Mesenchymal stem cell (in vitro differentiated cells and primary cell): ENCODE results near the gene ZNF212. TPM values are rescaled to one million over a fixed set of nuclear protein-coding genes. Genes with fewer than 3 reads are reported as not detected.

Experiments used
- DNase-seq: peaks from one replicate; pipeline ENCODE4 v3.0.0-alpha.2; 2013
- H2AFZ ChIP-seq: one replicate; pipeline ENCODE4 v1.6.1; 2013; ENCODE audit warnings: low read depth, mild to moderate bottlenecking, control low read depth, inconsistent platforms, low read length, moderate library complexity
- H2AK5ac ChIP-seq: 2 replicates; pipeline ENCODE4 v1.6.1; 2013; ENCODE audit warnings: low read length, moderate library complexity, mild to moderate bottlenecking, inconsistent platforms; ENCODE audit not compliant: severe bottlenecking
- H2BK120ac ChIP-seq: one replicate; pipeline ENCODE4 v1.6.1; 2013; ENCODE audit warnings: low read depth, mild to moderate bottlenecking, inconsistent platforms, low read length, moderate library complexity
- H2BK12ac ChIP-seq, 2 experiments: one replicate each; pipeline ENCODE4 v1.6.1; 2013; ENCODE audit warnings: inconsistent platforms in 2 of 2, low read length in 2 of 2, mild to moderate bottlenecking in 2 of 2, moderate library complexity in 2 of 2, control low read depth in 1 of 2
- H2BK15ac ChIP-seq: one replicate; pipeline ENCODE4 v1.6.1; 2013; ENCODE audit warnings: mild to moderate bottlenecking, low read depth, inconsistent platforms; ENCODE audit not compliant: poor library complexity, severe bottlenecking
- H2BK5ac ChIP-seq: 2 replicates; pipeline ENCODE4 v1.6.1; 2013; ENCODE audit warnings: low read depth, mild to moderate bottlenecking, low read length, control low read depth, inconsistent platforms; ENCODE audit not compliant: poor library complexity, severe bottlenecking
- H3K14ac ChIP-seq, 2 experiments: one replicate each; pipeline ENCODE4 v1.6.1; 2013; ENCODE audit warnings: inconsistent platforms in 2 of 2, low read length in 2 of 2, control low read depth in 1 of 2, mild to moderate bottlenecking in 1 of 2, moderate library complexity in 1 of 2
- H3K18ac ChIP-seq, 2 experiments: one replicate each; pipeline ENCODE4 v1.6.1; 2013; ENCODE audit warnings: inconsistent platforms in 2 of 2, low read length in 2 of 2, control low read depth in 1 of 2, low read depth in 1 of 2, mild to moderate bottlenecking in 1 of 2
- H3K23ac ChIP-seq, 2 experiments: one replicate each; pipeline ENCODE4 v1.6.1; 2013; ENCODE audit warnings: inconsistent platforms in 2 of 2, low read length in 2 of 2, mild to moderate bottlenecking in 2 of 2, moderate library complexity in 2 of 2, control low read depth in 1 of 2
- H3K27ac ChIP-seq: 2 replicates; pipeline ENCODE4 v1.5.1; 2013; ENCODE audit warnings: mild to moderate bottlenecking, moderate library complexity, low read length, control low read depth, inconsistent platforms; ENCODE audit not compliant: poor library complexity, severe bottlenecking
- H3K27me3 ChIP-seq, 2 experiments: 2 replicates each; pipeline versions ENCODE4 v1.6.1 to v1.7.0; 2013; ENCODE audit warnings: low read length in 2 of 2, mild to moderate bottlenecking in 2 of 2, moderate library complexity in 2 of 2, control low read depth in 1 of 2, inconsistent platforms in 1 of 2; ENCODE audit not compliant: control insufficient read depth in 1 of 2, insufficient read depth in 1 of 2
- H3K36me3 ChIP-seq, 2 experiments: 2 replicates each; pipeline versions ENCODE4 v1.6.1 to v1.7.0; 2013; ENCODE audit warnings: low read length in 2 of 2, control low read depth in 1 of 2, inconsistent platforms in 1 of 2, low read depth in 1 of 2, mild to moderate bottlenecking in 1 of 2; ENCODE audit not compliant: insufficient read depth in 2 of 2, control insufficient read depth in 1 of 2
- H3K4ac ChIP-seq, 2 experiments: one replicate each; pipeline ENCODE4 v1.6.1; 2013; ENCODE audit warnings: inconsistent platforms in 2 of 2, low read length in 2 of 2, mild to moderate bottlenecking in 2 of 2, moderate library complexity in 2 of 2, control low read depth in 1 of 2, low read depth in 1 of 2
- H3K4me1 ChIP-seq: 2 replicates; pipeline ENCODE4 v1.6.1; 2013; ENCODE audit warnings: low read depth, low read length, control low read depth; ENCODE audit not compliant: control insufficient read depth, insufficient read depth
- H3K4me2 ChIP-seq: 2 replicates; pipeline ENCODE4 v1.6.1; 2013; ENCODE audit warnings: low read length, mild to moderate bottlenecking, inconsistent platforms; ENCODE audit not compliant: poor library complexity, severe bottlenecking
- H3K4me3 ChIP-seq, 2 experiments: 2 replicates each; pipeline versions ENCODE4 v1.5.1 to v1.7.0; 2013; ENCODE audit warnings: low read length in 2 of 2, mild to moderate bottlenecking in 2 of 2, control low read depth in 1 of 2, low read depth in 1 of 2; ENCODE audit not compliant: insufficient read depth in 1 of 2
- H3K79me1 ChIP-seq: replicated peaks from 2 replicates; pipeline ENCODE4 v1.6.1; 2013; ENCODE audit warnings: mild to moderate bottlenecking, control low read depth, low read length, inconsistent platforms; ENCODE audit not compliant: poor library complexity, severe bottlenecking
- H3K9ac ChIP-seq: 2 replicates; pipeline ENCODE4 v1.7.0; 2013; ENCODE audit warnings: mild to moderate bottlenecking, low read length, moderate library complexity
- H3K9me3 ChIP-seq: 2 replicates; pipeline ENCODE4 v1.7.0; 2013; ENCODE audit warnings: mild to moderate bottlenecking, low read length; ENCODE audit not compliant: control insufficient read depth
- H4K8ac ChIP-seq: one replicate; pipeline ENCODE4 v1.6.1; 2013; ENCODE audit warnings: inconsistent platforms, mild to moderate bottlenecking, low read length, moderate library complexity
- H4K91ac ChIP-seq: one replicate; pipeline ENCODE4 v1.6.1; 2013; ENCODE audit warnings: mild to moderate bottlenecking, low read length, inconsistent platforms
- whole genome bisulfite sequencing: methylation state at CpG from one replicate; pipeline ENCODE4 v1.1.7; 2013; ENCODE audit warnings: mixed read lengths; 5-methylcytosine and 5-hydroxymethylcytosine counted together
- small RNA-seq: library from polyadenylated mRNA; stranded (forward); fragments of <200 nt; extraction: miRNeasy Mini kit (QIAGEN cat#:217004); gene quantifications from one replicate; pipeline ENCODE3, GENCODE V24; 2013; ENCODE audit warnings: low read depth

Gene ZNF212

DNA sequence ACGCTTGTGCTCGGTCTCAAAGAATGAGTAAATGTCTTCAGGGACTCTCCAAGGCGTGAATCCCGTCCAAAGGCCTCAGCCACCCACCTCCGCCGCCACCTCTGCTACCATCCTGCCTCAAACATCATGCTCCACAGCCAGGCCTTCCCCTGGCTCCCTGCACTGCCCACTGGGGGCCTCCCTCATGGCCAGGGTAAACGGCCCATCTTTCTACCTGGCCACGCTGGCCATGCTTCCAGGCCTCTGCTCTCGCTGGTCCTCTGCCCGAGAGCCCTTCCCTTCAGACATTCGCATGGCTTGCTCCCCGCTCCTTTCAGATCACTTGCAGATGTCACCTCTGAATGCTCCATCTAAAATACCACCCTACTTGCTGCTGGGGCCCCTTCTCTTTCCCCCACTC, 62.8 kb downstream of the ZNF212 start:
- no peaks in the 10 kb centered on the region for H3K79me1 ChIP-seq
- no peaks in the 10 kb centered on the region for H3K27me3 ChIP-seq
- no peak overlapping the region for H3K9ac ChIP-seq
- no peak overlapping the region for H3K18ac ChIP-seq
- H4K91ac ChIP-seq = no peak overlapping the region
- peaks cover 0 to 8% of the 10 kb centered on the region in 2 experiments for H3K36me3 ChIP-seq
- no peak overlapping the region for H2BK5ac ChIP-seq
- WGBS = 86% methylated on average over 12 of the region's 12 CpGs
- H3K4me1 ChIP-seq = no peaks in the 10 kb centered on the region
- no peak overlapping the region for H2BK12ac ChIP-seq
- no peak overlapping the region for H3K4me3 ChIP-seq
- no peak overlapping the region for H2BK120ac ChIP-seq
- H3K4ac ChIP-seq = no peak overlapping the region
- no peak overlapping the region for H3K14ac ChIP-seq
- H2BK15ac ChIP-seq = no peak overlapping the region
- no peak overlapping the region for H4K8ac ChIP-seq
- H2AK5ac ChIP-seq = no peak overlapping the region
- H3K9me3 ChIP-seq = no peaks in the 10 kb centered on the region
- H3K23ac ChIP-seq = no peak overlapping the region
- DNase-seq = no peak
- H3K27ac ChIP-seq = no peak overlapping the region
- H3K4me2 ChIP-seq = no peak overlapping the region
- H2AFZ ChIP-seq = no peak overlapping the region

DNA sequence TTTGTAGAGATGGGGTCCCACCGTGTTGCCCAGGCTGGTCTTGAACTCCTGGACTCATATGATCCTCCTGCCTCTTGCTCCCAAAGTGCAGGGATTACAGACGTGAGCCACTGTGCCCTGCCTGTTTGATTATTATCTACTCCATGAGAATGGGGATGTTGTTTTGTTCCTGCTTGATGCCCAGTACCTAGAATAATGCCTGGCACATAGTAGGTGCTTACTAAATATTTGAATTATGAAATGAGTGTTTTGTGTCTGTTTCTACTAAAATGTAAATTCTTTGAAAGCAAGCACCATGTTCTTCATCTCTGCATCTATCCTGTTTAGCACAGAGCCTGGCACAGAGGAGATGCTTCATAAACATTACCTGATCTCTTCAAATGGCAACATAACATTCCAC, 63.4 kb downstream of the ZNF212 start:
- Histone ChIP-seq H2BK15ac (no peak overlapping the region), H2BK120ac (no peak overlapping the region), H3K9ac (no peak overlapping the region), H4K91ac (no peak overlapping the region), H3K23ac (no peak overlapping the region), H4K8ac (no peak overlapping the region), H2AK5ac (no peak overlapping the region), H3K9me3 (no peaks in the 10 kb centered on the region), H3K27me3 (no peaks in the 10 kb centered on the region), H3K14ac (no peak overlapping the region), H3K4me3 (no peak overlapping the region), H2BK12ac (no peak overlapping the region), H3K4me2 (no peak overlapping the region), H3K18ac (no peak overlapping the region), H2AFZ (no peak overlapping the region), H3K4me1 (no peaks in the 10 kb centered on the region), H2BK5ac (no peak overlapping the region), H3K27ac (no peak overlapping the region), H3K79me1 (no peaks in the 10 kb centered on the region), H3K4ac (no peak overlapping the region), H3K36me3 (peaks cover 0 to 4% of the 10 kb centered on the region in 2 experiments)
- WGBS = 83% methylated on average over 2 of the region's 2 CpGs
- DNase-seq = no peak

DNA sequence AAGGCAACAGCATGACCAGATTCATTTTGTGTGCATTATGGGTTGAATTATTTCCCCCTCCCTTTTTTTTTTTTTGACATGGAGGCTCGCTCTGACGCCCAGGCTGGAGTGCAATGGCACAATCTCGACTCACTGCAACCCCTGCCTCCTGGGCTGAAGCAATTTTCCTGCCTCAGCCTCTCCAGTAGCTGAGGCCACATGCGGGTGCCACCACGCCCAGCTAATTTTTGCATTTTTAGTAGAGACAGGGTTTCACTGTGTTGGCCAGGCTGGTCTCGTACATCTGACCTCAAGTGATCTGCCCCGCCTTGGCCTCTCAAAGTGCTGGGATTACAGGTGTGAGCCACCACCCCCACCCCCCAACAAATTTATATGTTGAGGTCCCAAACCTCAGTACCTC, 64.6 kb downstream of the ZNF212 start:
- no peak overlapping the region for H3K18ac ChIP-seq

More for the DNA sequence above, 64.6 kb downstream of the ZNF212 start:
- Histone ChIP-seq H3K14ac (no peak overlapping the region), H3K9ac (no peak overlapping the region), H3K27ac (no peak overlapping the region), H4K8ac (no peak overlapping the region), H2BK12ac (no peak overlapping the region), H2BK5ac (no peak overlapping the region), H3K4me3 (no peak overlapping the region), H2BK120ac (no peak overlapping the region), H4K91ac (no peak overlapping the region), H3K79me1 (no peaks in the 10 kb centered on the region), H3K4me1 (no peaks in the 10 kb centered on the region), H3K9me3 (no peaks in the 10 kb centered on the region), H2BK15ac (no peak overlapping the region), H3K36me3 (no peaks in the 10 kb centered on the region), H2AFZ (no peak overlapping the region), H2AK5ac (no peak overlapping the region), H3K23ac (no peak overlapping the region), H3K4me2 (no peak overlapping the region), H3K27me3 (no peaks in the 10 kb centered on the region), H3K4ac (no peak overlapping the region)
- no peak for DNase-seq
- 82% methylated on average over 6 of the region's 7 CpGs for WGBS

Small RNA genes within 50 kb of the gene (small RNA-seq; reads per million reads assigned to genes)
- gene AC004890.1 = not detected
